ENCODE results near the gene PIGBOS1.

PIGBOS1 gene, protein sequence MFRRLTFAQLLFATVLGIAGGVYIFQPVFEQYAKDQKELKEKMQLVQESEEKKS

DNA sequence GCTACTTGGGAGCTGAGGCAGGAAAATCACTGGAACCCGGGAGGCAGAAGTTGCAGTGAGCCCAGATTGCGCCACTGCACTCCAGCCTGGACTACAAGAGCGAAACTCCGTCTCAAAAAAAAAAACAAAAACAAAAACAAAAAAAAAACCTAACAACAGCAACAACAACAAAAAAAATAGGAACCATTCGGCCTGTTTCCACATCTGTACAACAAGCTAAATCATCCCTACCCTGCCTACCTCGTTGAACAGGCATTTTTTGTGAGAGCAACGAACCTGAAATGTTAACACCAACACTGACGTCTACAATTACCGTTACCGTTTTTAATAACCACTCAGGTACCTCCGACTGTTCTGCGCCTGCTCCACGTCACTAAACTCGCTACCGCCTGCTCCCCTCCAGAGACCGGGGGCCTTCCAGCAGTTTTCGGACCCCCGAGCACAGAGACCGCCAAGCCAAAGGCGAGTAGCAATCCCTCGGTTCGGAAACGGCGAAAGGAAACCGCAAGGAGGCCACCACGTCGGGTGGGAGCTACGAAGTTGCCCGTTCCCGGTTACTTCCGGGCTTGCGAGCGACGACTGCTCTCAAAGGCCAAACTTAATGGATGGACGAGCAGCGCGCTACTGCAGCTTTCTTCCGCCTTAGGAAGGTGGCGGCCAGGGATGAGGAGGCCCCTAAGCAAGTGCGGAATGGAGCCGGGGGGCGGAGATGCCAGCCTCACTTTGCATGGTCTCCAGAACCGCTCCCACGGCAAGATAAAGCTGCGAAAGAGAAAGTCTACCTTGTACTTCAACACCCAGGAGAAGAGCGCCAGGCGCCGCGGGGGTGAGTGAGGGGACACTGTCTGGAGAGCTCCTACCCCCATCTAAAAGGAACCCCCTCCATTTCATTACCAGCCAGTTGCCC, at the start of gene PIGBOS1, which contains the start of gene PIGB:
Gene PIGBOS1, minus strand, starts transcription at position 536 of the 907 bp plus-strand sequence. CDS start 1,331 bp downstream, outside the sequence.
Gene PIGB, plus strand, starts transcription at position 635 of the 907 bp plus-strand sequence. Its CDS starts 29 bp downstream, at position 664.
- peaks cover 66 to 72% of the 10 kb centered on the region in 2 experiments for H3K4me1 ChIP-seq (ENCODE audit: control insufficient read depth in 1 of 2, insufficient read depth in 1 of 2, low read depth in 1 of 2, low read length in 1 of 2)

DNA sequence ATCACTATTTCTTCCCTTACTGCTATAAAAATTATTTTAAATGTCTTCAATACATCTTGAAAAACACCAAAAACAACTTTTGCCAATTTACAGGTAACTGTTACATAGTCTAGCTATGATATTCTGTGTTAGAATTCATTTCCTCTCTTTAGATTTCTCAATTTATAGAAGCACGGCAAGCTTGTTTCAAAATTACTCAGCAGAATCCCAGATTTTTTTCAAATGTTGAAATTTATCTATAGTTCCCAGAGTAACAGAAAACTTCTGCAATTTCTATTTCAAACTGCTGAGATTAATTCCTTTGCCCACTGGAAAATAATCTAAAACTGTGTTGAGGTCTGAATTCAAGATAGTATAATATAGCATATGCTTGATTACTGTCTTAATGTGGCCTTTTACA, 48.1 kb upstream of the PIGBOS1 start:
- TF ChIP-seq, protein P1, sequence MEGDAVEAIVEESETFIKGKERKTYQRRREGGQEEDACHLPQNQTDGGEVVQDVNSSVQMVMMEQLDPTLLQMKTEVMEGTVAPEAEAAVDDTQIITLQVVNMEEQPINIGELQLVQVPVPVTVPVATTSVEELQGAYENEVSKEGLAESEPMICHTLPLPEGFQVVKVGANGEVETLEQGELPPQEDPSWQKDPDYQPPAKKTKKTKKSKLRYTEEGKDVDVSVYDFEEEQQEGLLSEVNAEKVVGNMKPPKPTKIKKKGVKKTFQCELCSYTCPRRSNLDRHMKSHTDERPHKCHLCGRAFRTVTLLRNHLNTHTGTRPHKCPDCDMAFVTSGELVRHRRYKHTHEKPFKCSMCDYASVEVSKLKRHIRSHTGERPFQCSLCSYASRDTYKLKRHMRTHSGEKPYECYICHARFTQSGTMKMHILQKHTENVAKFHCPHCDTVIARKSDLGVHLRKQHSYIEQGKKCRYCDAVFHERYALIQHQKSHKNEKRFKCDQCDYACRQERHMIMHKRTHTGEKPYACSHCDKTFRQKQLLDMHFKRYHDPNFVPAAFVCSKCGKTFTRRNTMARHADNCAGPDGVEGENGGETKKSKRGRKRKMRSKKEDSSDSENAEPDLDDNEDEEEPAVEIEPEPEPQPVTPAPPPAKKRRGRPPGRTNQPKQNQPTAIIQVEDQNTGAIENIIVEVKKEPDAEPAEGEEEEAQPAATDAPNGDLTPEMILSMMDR (IDR thresholded peaks at IDR 0.05) = no peak
- H3K9me3 ChIP-seq = no peaks in the 10 kb centered on the region
- H3K27ac ChIP-seq = peak overlapping the region; percentile 63
- peaks cover 90% of the 10 kb centered on the region for H3K36me3 ChIP-seq
- no peaks in the 10 kb centered on the region for H3K27me3 ChIP-seq
- no peak overlapping the region for H3K4me3 ChIP-seq (ENCODE audit: low read depth in 1 of 2, low read length in 1 of 2)
- H3K4me1 ChIP-seq (ENCODE audit: control insufficient read depth in 1 of 2, insufficient read depth in 1 of 2, low read depth in 1 of 2, low read length in 1 of 2) = peaks cover 3 to 14% of the 10 kb centered on the region in 2 experiments

More for the DNA sequence above, at the start of gene PIGBOS1, which contains the start of gene PIGB:
- Histone ChIP-seq H3K36me3 (peaks cover 7% of the 10 kb centered on the region), H3K9me3 (no peaks in the 10 kb centered on the region), H3K27ac (peak within 1 kb of the TSS; percentile 96), H3K4me3 (ENCODE audit: low read depth in 1 of 2, low read length in 1 of 2) (peak within 1 kb of the TSS; percentile 77 to 98), H3K27me3 (no peaks in the 10 kb centered on the region)
- TF ChIP-seq, protein P1 (IDR thresholded peaks at IDR 0.05) = peak; percentile 29

DNA sequence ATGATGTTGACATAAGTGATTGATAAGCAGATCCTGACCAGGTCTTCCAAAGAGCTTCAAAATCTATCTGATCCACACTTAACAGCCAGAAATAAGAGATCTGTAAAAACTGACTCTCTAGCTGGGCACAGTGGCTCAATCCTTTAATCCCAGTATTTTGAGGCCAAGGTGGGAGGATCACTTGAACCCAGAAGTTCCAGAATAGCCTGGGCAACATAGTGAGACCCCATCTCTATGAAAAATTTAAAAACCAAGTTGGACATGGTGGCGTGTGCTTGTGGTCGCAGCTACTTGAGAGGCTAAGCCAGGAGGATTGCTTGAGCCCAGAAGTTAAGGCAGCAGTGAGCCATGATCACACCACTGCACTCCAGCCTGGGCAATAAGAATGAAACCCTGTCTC, 43.7 kb upstream of the PIGBOS1 start:
- TF ChIP-seq, protein P1 (IDR thresholded peaks at IDR 0.05) = no peak
- H3K9me3 ChIP-seq = no peaks in the 10 kb centered on the region
- peaks cover 90% of the 10 kb centered on the region for H3K36me3 ChIP-seq
- H3K4me1 ChIP-seq (ENCODE audit: control insufficient read depth in 1 of 2, insufficient read depth in 1 of 2, low read depth in 1 of 2, low read length in 1 of 2) = peaks cover 3 to 14% of the 10 kb centered on the region in 2 experiments
- no peak overlapping the region for H3K4me3 ChIP-seq (ENCODE audit: low read depth in 1 of 2, low read length in 1 of 2)
- no peaks in the 10 kb centered on the region for H3K27me3 ChIP-seq
- peak overlapping the region; percentile 31 for H3K27ac ChIP-seq

DNA sequence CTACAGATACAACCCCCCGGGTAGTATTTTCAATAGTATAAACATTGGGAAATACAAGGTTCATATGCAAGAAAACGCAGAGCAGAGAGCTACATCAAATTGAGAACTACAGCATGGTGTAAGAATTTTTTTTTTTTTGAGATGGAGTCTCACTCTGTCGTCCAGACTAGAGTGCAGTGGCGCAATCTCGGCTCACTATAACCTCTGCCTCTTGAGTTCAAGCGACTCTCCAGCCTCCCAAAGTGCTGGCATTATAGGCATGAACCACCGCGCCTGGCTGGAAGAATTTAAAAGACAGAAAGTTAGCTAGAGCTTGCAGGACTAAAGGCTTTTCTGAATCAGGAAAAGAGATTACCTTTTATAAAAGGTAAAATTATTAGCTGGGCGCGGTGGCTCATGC, 42.1 kb upstream of the PIGBOS1 start:
- no peak overlapping the region for H3K27ac ChIP-seq
- H3K9me3 ChIP-seq = no peaks in the 10 kb centered on the region
- H3K36me3 ChIP-seq = peaks cover 93% of the 10 kb centered on the region
- H3K27me3 ChIP-seq = no peaks in the 10 kb centered on the region
- peaks cover 0 to 3% of the 10 kb centered on the region in 2 experiments for H3K4me1 ChIP-seq (ENCODE audit: control insufficient read depth in 1 of 2, insufficient read depth in 1 of 2, low read depth in 1 of 2, low read length in 1 of 2)
- TF ChIP-seq, protein P1 (IDR thresholded peaks at IDR 0.05) = no peak
- H3K4me3 ChIP-seq (ENCODE audit: low read depth in 1 of 2, low read length in 1 of 2) = no peak overlapping the region

DNA sequence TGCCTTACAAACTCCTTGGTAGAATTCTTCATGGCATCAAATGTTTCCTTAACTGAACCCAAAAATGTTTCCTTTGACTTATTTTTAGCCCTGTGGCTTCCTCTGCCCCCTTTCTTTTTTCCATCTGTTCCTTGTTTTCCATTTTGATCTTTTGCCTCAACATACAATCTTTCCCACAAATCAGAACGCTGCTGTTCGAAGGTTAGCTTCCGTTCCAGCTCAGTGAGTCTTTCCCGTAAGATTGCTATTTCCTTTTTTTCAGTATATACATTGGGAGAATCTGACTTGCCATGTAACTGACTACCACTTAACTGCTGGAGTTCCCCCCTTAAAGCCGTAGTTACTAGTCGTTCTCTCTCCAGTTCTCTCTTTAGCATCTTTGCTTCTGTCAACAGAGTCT, 41.3 kb upstream of the PIGBOS1 start:
- no peaks in the 10 kb centered on the region for H3K27me3 ChIP-seq
- H3K4me3 ChIP-seq (ENCODE audit: low read depth in 1 of 2, low read length in 1 of 2) = no peak overlapping the region
- TF ChIP-seq, protein P1 (IDR thresholded peaks at IDR 0.05) = no peak
- peaks cover 97% of the 10 kb centered on the region for H3K36me3 ChIP-seq
- H3K9me3 ChIP-seq = no peaks in the 10 kb centered on the region
- H3K27ac ChIP-seq = peak overlapping the region; percentile 45
- peaks cover 0 to 3% of the 10 kb centered on the region in 2 experiments for H3K4me1 ChIP-seq (ENCODE audit: control insufficient read depth in 1 of 2, insufficient read depth in 1 of 2, low read depth in 1 of 2, low read length in 1 of 2)

Measured in neutrophil (primary cell).